NCI-H460 (cell line): ENCODE measurements around the gene TAOK1. TPM values are rescaled to one million over a fixed set of nuclear protein-coding genes. Genes with fewer than 3 reads are reported as not detected.
"Not testable (repeated sequence)": the region's sequence is repeated elsewhere in the genome, so short reads cannot be mapped to it uniquely, and the experiment has no call there.

Source experiments
- DNase-seq: peaks from one replicate; pipeline ENCODE4 v3.0.0-alpha.2; 2016; ENCODE audit warnings: low read depth; ENCODE audit errors: extremely low read depth
- total RNA-seq: library from RNA; depleted of rRNA; stranded (reverse); fragments of >200 nt; shearing (Covaris generic); gene quantifications from 2 replicates; pipeline ENCODE4 v1.2.3, GENCODE V29; 2014

The TAOK1 gene
- total RNA-seq, 1 experiment from 2014 or later: 50.6 TPM

DNA sequence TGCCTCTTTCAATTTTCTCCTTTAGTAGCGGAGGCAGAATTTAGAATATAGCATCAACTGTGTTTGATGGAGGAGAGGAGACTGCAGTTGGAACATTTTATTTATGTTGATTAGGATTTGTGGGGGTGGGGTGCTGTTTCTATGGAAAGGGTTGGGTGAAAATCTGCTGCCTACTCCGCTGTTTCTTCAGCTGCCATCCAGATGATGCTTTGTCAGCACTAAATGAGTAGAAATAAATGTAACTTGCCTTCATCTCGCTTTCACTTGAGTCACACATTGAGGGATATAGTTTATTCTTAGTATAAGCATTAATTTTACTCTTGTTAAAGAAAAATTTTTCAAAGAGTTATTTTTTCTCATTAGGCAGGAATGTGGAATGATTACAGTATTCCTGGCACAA is 134.5 kb downstream of the TAOK1 start:
- no peak for DNase-seq

DNA sequence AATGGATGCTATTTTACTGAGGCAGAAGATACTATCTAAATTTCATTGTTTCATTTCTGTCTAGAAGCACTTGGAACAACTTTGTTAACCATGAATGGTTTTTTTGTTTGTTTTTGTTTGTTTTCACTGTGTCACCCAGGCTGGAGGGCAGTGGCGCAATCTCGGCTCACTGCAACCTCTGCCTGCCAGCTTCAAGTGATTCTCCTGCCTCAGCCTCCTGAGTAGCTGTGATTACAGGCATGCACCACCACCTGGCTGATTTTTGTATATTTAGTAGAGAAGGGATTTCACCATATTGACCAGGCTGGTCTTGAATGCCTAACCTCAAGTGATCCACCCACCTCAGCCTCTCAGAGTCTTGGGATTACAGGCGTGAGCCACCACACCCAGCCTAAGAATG is 136.2 kb downstream of the TAOK1 start:
- DNase-seq: no peak

DNA sequence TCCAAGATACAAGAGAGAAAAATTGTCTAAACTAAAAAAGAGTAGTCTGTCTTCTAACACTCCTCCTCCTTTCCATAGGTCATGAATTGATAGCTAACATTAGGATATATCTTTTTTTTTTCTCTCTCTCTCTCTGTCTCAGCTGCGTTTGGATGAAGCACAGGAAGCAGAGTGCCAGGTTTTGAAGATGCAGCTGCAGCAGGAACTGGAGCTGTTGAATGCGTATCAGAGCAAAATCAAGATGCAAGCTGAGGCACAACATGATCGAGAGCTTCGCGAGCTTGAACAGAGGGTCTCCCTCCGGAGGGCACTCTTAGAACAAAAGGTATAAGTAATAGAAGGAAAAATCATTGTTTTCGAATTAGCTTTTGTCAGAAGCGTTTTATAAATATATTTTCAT is 143.8 kb downstream of the TAOK1 start:
- DNase-seq: no peak

DNA sequence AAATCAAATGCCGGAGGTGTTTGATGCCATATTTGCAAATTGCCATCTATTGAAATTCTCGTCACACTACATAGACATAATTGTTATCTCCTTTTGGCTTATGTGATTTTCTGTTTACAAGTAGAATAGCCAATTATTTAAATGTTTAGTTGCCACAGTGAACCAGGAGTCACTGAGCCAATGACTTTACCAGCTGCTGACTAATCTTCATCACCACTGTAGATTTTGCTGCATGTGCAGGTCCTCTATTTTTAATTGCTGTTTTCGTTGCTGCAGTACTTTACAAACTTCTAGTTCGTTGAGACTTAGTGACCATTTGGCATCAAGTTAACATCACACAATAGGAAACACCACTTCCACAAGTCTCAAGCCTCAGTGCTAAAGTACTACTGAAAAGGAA is 153.9 kb downstream of the TAOK1 start:
- no peak for DNase-seq

DNA sequence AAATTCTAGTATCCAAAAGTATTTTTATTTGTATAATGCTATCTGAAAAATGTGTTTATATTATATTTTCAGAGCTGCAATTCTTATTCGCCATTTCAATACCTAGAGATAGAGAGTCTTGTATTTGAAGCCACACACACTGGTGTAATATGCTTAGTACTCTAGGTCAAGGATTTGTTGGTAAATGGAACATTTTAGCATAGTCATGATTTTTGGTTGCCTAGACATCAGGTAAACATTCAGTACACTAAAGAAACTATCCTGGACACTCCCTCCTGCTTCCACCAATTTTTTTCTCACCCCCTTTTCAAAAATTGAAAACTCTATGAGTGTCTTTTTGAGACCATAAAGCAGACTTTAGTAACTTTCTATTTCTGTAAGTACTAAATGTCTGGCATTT is 155.9 kb downstream of the TAOK1 start:
- DNase-seq: no peak

DNA sequence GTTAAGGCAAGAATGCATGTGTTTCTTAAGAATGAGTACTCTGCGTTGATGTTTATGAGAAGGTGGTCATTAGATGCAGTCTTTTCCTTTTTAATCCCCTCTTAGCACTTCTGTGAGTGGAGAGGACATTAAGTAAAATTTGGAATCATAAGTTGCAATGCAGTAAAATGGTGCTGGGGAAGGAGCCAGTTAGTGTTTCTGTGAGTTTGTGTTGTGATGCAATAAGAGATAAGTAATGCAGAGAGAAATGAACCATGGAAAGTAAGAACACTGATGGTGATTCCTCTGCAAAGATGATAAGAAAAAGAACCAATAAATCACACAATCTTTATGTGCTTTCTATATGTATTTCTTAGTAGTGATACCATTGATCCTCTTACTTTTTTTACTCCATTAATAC is 156.7 kb downstream of the TAOK1 start:
- no peak for DNase-seq

DNA sequence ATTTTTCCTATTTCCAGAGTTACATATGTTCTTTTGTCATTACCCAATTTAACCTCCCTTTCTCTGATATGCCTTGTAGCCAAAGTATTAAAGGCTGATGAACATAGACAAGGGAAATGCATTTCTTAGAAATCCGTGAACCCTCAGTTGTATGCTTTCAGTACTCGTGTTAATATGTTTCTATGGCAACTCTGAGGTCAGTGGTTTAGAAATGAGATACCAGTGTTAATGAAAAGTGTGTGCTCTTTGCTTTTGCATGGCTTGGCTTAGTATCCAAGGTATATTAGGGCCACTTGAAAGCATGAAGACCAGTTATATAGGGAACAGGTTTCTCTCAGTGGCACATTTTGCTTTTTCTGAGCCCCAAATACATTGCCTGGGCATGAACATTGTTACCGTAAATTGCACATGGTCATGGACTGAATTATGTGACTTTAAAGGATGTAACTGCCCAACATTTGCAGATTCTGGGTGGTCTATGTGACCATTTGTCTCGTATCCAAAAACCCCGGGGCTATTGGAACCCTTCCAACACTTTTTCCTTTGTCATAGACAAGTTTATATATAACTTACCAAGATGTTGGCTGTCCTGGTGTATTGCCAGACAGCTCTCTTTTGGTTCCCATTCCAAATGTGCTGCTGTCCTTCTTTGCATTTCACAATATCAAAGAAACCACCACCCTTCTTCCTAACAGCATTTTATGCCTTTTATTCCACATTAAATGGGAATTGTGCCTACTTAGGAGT is 159.2 kb downstream of the TAOK1 start:
- no peak for DNase-seq

DNA sequence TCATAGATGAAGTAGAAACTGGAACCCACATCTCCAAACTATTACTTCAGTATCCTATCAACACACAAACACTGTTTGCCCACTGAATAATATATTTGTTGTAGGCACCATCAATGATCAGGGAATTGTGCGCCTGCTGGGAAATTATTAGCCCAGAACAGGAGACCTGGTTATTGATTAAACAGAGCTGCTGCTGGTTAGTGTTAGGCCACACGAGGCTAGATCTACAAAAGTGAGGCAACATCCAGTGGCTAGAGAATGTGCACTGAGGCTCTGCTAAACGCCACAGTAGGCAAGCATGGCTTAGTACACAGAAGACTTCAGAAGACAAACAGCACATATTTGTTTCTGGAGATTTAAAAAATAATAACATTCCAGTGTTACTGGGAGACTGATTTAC is 165.7 kb downstream of the TAOK1 start:
- DNase-seq: no peak

DNA sequence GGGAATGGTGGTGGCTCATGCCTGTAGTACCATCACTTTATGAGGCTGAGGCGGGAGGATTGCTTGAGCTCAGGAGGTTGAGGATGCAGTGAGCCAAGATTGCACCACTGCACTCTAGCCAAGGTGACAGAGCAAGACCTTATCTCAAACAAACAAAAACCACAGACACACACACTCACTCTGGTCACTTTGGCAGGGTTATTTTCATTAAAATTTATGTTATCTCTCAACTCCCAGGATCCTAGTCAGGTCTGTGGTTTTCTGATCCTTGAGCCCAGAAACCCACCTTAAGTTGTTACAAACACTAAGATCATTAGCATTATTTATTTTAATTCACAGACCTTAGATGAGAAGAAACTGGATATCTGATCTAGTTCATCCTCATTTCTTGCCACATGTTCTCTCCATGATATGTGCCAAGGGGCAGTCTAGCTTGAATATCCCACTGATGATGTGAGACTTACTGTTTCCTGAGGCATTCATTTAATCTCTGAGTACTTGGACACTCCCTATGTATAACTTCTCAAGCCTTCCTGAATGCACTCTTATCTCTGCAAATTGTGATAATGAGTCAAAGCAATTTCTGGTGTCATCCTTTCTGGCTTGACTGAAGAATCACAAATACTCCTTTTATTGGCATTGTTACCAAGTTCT is 167.0 kb downstream of the TAOK1 start:
- no peak for DNase-seq

DNA sequence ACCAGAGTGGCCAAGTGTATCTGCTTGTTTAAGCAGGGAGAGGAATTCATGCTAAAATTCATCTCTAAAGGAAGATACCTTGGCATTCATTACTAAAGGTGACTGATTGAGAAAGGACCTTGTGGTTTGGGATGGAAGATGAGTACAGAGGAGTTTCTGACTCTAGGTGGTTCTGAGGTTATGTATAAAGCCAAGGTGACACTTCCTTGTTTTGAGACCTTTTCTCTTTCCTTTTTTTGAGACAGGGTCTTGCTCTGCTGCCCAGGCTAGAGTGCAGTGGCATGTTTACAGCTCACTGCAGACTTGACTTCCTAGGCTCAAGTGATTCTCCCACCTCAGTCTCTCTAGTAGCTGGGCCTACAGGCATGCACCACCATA is 167.6 kb downstream of the TAOK1 start:
- no peak for DNase-seq

DNA sequence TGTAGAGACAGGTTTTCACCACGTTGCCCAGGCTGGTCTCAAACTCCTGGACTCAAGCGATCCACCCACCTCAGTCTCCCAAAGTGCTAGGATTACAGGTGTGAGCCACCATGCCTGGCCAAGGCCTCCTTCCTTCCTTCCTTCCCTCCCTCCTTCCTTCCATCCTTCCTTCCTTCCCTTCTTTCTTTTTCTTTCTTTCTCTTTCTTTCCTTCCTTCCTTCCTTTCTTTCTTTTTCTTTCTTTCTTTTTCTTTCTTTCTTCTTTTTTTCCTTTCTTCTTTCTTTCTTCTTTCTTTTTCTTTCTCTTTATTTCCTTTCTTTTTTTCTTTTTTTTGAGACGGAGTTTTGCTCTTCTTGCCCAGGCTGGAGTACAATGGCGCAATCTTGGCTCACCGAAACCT is 168.0 kb downstream of the TAOK1 start:
- not testable (repeated sequence) for DNase-seq

DNA sequence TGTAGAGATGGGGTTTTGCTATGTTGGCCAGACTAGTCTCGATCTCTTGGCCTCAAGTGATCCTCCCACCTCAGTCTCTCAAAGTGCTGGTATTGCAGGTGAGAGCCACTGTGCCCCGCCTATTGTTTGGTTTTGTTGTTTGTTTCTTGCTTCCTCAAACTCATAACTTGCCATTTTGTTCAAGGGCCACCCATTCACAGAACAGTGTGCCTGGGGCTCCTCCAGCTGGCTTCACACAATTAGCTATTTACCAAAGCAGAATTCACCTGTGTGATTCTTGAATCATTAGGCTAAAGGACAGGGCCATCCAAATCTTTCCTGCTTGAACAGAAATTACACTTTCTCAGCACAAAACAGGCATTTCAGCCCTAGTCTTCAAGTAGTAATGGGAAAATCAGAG is 169.5 kb downstream of the TAOK1 start:
- no peak for DNase-seq

DNA sequence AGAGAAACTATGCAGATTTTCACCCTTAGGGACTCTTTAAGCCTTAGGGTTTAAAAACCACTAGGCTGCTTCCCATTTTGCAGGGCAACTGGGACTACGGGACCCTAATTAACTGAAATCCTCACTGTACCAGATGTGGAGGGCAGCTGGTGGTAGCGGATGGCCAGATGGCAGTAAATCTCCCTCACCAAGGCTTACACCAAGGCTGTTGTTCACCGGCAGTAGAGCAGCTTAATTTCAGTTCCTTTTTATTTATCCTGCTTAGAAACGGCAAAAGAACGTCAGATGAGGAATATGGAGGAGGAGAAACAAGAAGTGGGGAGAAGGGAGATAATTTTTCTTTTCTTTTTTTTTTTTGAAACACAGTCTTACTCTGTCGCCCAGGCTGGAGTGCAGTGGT is 170.2 kb downstream of the TAOK1 start:
- DNase-seq: no peak

DNA sequence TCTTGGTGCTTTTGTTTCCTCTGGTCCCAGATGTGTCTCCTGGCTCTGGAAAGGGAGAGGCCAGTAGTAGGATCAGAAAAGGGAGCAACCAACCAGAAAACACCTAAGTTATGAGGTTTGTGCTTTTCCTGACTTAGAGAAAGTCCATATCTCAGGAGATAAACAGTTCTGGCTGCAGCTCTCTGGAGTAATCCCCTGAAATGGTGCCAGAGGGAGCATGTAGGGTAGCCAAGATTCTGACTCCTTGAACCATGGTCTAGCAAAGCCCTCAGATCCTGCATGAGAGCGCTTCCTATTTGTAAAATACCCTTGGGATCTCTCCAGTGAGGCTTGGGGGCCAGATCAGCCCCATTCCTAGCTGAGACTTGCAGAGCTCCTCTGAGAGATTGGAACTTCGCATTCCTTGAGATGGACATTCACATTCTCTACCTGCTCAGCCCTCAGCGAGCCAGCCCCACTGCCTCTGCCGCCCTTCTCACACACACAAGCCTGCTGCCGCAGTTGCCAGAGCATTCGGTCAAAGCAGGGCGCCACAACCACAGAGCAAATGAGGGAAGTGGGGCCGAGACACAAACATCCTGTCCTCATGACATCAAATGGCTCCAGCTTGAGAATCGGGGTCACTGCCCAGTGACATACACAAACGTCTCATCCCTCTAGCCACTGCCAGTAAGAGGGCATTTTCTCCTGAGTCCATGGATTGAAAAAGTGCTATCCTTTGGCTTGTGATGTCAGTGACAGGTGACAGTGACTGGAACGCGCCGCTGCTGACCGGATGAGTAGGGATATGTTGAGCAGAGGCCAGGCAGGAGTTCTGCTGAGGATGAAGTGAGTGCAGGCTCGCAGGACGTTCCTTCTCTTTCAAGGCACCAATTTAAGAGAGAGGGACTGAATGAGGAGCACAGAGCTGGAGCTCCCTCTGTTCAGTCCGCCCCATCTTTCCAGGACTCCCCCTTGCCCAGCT is 171.7 kb downstream of the TAOK1 start:
- no peak for DNase-seq

DNA sequence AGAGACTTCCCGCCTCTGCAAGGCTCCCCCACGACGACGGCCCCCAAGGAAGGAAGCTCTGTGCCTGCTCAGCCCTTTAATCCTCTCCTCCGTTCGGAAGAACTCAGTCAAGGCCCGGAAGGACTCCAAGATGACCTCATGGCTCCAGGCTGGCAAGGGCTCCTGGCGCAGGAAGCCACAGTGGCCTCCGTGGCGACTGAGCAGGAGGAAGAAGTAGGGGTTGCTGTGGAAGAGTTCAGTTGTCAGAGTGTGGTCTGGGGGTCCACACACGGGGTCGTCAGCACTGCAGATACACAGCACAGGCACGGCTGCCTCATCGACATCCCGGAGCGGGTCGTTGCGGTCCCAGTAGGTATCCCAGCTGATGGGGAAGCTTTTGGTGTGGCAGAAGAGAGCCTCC is 172.5 kb downstream of the TAOK1 start:
- DNase-seq: no peak

DNA sequence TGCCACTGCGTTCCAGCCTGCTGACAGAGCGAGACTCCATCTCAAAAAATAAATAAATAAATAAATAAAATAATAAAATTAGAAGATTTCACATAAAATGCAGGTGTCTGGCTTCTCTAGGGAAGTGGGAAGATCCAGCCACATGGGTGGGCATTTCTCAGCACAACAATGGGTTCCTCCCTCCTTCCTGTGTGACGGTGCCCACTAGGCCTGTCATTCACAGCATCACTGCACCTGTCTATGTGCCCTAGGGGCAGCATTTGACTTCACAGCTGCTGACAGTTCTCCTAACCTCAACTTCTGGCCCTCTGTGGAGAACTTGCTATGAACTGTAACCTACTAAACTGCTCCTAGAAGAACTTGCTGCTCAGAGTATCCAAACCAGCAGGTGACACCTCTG is 173.7 kb downstream of the TAOK1 start:
- DNase-seq: no peak

DNA sequence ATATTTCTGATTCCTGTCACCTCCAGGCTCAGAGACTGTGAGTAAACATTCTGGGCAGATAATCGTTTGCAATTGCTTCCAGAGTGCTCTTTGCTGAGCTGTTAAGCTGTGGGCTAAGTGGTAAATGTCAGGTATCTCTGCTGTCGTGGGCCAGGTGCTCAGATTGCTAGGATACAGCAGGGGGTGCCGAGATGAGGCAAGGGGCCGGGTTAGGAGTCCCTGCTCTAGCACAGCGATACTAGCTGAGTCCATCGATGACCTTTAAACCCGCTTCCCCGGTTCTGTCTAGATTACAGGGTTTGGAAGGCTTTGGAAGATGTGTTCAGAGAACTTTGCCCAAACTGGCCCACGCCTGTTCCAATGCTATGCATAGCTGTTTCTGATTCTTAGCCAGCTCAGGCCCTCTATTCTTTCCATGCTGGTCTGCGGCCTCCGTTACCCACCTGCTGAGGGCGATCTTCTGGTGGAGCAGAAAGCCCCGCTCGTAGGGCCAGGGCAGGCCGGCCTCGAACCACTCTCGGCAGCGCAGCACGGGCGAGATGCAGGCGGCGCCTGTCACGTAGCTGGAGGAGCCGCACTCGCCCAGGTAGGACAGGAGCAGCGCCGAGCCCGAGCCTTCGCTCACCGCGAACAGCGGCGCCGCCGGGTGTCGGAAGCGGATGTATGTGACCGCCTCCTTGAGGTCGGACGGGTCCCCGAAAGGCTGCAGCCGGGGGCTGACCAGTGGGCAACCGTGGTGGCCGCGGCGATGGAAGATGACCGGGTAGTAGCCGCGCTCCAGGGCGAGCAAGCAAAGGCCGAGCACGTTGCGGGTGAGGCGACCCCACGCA is 175.7 kb downstream of the TAOK1 start:
- no peak for DNase-seq

DNA sequence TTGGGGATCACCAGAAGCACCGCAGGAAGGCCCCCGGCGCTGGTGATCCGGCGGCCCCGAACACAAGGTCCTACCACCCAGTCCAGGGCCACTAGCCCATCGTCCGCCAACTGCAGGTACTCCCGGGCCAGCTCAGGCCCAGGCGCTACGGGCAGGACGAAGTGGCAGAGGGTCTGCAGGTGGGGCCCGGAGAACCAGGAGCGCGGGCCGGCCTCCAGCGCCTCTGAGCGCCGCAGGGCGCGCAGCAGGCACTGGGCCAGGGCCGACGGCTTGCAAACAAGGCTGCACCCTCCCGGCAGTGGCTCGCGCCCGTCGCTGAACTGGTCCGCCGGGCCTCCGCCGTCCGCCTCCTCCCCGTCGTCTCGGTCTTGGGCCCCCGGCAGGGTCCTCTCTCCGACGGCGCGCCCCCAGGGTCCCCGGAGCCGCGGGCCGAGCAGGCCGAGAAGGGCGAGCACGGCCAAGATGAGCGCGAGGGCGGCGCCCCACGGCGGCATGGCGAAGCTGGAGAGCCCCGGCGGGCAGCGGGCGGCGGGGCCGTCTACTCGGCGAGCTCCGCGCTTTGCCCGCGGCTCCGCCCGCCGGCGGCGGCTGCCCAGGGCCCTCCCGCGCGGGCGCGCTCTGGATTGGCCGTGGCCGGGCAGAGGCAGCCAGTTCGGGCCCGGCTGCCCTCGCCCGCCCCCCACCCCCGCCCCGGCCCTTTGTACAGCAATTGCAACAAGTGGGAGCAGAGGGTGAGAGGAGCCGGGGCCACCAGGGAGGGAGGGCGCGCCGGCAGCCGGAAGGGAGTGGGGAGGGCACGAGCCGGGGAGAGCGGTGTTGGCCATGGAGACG is 176.5 kb downstream of the TAOK1 start, which contains the start of gene ABHD15:
ABHD15 (minus strand) TSS at position 565 of the 831 bp plus-strand sequence; CDS start at position 494, 71 bp downstream.
- peak; percentile 64 for DNase-seq

DNA sequence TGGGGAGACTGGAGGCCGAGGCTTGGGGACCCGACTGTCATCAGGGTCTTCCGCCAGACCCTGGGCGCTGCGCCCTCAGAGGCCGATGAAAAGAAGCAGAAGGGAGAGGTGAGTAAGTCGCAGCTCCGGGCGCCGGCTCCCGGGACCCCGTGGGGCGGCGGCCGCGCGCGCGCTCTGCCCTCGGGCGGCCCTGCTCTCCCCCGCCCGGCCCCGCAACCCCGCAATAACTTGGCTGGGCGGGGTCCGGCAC is 177.1 kb downstream of the TAOK1 start:
- DNase-seq: no peak
